SK-N-DZ (cell line): ENCODE results near the gene MTCL3.
"Not testable (repeated sequence)": the region's sequence is repeated elsewhere in the genome, so short reads cannot be mapped to it uniquely, and the experiment has no call there.

Experiments
- DNase-seq: peaks from one replicate; pipeline ENCODE4 v3.0.0-alpha.2; 2015; ENCODE audit warnings: low spot score
- small RNA-seq, 2 experiments: library from RNA; depleted of rRNA; stranded (forward); fragments of <200 nt; gene quantifications; one replicate each; pipeline ENCODE3, GENCODE V24; 2014

MTCL3 gene

DNA sequence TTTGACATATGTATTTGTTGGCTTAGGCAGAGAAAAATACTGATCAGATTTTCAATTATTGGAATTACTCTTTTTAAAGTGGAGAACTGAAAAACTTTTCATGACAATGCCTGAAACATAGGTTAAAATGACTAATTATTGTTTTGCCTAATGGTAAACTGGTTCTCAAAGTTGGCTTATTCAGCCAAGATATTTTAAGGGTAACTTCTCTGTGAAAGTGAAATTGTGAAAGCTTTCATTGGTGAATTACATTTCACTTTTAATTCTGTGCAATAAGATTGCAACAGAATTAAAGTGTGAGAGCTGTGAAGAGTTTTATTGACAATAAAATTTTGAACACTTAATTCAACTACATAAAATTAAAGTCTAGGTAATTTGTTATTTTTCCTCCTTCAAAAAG, 84.5 kb downstream of the MTCL3 start:
- no peak for DNase-seq

DNA sequence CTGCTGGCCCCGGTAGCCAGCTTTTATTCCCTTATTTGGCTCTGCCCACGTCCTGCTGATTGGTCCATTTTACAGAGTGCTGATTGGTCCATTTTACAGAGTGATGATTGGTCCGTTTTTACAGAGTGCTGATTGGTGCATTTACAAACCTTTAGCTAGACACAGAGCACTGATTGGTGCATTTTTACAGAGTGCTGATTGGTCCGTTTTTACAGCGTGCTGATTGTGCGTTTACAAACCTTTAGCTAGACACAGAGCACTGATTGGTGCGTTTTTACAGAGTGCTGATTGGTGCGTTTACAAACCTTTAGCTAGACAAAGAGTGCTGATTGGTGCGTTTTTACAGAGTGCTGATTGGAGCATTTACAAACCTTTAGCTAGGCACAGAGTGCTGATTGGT, 90.6 kb downstream of the MTCL3 start:
- not testable (repeated sequence) for DNase-seq

DNA sequence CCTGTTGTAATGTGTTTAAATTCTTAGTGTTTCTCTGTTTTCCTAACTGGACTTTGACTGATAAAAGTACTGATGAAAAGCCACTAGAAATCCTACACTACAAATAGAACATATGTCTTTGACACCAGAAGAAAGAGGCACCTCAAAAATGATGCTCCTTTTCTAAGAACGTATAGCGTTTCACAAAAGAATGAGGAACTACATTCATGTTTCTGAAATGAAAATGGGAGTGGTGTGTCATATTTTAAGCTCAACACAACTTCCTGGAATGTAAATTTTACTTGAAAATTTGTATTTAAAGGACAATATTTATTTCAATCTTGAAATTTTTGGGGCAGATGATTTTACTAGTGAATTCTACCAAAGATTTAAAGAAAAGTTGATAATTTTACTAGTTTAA, 95.2 kb downstream of the MTCL3 start:
- DNase-seq = no peak

Small RNA genes lying within 50 kb of the gene (small RNA-seq; reads per million reads assigned to genes)
- gene KIAA0408 = 0.03 to 0.04 reads per million in 2 experiments
